ENCODE data around the gene GPX3. TPM values are rescaled to one million over a fixed set of nuclear protein-coding genes. Genes with fewer than 3 reads are reported as not detected.

GPX3 gene
- total and polyA plus RNA-seq, 2 of the 8 experiments (the other 6 are each of a cell fraction or from before 2014, with no cell fraction given) = 27.8 to 77.9 TPM

DNA sequence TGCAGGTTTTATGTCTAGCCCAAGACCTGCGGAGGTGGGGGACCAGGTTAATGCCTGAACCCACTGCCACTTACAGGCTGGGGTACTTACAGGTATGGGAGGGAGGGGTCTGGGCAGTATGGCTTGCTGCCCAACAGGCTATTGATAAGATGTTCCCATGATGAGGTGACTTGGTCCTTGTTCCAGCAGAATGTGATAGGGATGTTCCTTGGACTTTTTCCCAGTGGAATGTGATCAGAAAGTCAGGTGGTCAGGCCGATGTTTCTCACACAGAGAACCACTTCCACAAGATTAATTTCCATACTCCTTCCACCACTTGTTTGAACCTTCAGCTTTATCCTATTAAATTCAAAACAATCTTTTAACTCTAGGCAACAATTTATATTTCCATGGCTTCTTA, 27.0 kb upstream of the GPX3 start (continued):
- no peak for TF ChIP-seq CHD1 (IDR thresholded peaks at IDR 0.05; ENCODE audit: low read depth, low read length)
